GM21423 (cell line): ENCODE data around the gene SOX6.

ENCODE experiments used
- ATAC-seq: cut with Tn5 transposase; IDR thresholded peaks from one replicate; pipeline ENCODE4 v1.9.1; 2021; ENCODE audit warnings: mild to moderate bottlenecking, moderate library complexity; ENCODE audit not compliant: unreplicated experiment

The SOX6 gene

DNA sequence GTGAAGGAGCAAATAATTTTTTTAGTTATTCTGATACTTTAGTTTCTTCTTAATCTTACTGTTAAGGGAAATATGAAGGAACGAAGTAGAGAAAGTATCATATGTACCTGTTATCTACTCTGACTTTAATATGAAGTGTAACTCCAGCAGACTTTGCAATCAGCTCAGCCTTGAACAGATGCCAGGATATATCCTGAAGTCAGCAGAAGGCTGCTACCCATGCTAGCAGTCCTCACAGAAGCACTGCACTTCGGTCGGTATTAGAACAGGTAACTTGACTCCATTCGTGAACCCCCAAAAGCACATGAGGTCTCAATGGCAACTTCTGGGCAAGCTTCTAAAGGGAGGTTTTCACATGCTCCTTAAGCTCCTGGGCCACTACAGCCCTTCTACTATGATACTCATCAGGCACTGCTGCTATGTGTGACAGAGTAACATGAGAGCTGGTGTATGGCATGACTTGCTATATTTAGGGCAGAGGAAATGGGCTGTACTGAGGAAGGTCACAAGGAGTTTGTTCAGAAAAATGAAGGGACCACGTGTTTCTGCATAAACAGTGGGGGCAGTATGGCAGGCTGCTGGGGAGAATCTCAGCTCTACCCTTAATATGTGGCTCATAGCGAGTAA lies 344.1 kb downstream of the SOX6 start:
- no peak for ATAC-seq

DNA sequence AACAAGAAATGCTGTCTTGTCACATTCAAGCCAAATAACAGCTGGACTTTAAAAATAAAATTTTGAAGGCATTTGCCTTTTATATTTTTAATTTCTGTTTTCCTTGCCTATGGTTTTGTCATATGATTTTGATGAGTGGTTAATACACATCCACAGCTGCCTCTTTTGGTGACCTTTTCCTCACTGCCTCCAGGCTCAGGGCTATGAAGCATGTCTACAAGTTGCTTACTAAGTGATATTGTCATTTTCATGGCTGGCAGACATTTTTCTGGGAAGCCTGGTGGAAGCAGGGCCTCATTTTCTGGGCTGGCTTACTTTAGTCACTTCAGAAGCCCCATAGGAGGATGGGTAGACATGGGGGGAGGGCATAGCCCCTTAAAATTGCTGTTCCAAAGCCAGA lies 344.9 kb downstream of the SOX6 start:
- no peak for ATAC-seq

DNA sequence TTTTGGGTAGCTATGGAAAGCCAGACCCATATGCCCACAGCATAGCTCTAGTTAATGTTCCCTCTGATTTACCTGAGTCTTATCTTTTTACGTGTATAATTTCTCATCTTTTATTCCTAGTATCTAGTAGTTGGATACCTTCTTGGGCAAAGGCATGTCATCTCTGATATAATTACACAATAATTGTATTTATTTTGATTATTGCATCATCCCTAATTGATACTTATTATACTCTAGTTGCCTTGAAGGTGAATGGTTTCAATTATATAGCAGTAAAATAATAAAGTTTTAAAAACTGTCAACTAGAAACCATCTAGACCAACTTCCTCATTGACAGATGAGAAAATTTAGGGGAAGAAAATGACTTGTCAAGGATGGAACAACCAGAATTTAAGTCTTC lies 347.3 kb downstream of the SOX6 start:
- no peak for ATAC-seq

DNA sequence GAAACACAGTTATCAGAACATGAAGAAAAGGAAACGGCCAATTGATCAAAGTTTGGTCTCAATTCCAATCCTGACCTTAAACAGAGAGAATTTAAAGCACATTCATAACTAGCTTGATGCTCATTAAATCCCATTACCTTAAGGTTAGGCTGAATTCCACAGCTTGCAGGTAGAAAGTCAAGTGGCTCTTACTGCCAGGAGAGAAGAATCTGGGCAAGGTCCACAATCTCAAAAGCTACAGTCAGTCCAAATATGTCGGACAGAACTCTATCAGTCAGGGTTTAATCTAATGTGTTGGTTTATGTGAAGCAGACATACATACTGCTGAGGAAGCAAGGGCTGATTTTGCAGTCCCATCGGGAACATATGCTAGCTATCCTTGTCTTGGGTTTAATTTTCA lies 348.8 kb downstream of the SOX6 start:
- ATAC-seq = no peak

DNA sequence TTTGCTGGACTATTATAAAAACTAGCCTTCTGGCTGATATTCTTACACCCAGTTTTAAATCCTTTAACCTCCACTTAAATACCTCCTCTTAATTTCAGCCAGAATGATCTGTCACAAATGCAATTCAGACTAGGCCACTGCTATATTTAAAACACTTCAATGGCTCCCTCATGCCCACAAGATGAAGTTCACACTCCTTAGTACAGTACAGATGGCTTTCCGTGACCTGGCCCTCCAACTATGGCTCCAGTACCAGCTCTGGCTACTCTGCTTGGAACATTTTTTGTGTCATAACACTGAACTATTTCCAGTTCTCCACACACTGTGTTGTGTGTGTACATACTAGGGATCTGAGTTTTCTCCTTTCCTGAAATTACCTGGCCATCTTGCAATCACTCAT lies 353.4 kb downstream of the SOX6 start:
- no peak for ATAC-seq

DNA sequence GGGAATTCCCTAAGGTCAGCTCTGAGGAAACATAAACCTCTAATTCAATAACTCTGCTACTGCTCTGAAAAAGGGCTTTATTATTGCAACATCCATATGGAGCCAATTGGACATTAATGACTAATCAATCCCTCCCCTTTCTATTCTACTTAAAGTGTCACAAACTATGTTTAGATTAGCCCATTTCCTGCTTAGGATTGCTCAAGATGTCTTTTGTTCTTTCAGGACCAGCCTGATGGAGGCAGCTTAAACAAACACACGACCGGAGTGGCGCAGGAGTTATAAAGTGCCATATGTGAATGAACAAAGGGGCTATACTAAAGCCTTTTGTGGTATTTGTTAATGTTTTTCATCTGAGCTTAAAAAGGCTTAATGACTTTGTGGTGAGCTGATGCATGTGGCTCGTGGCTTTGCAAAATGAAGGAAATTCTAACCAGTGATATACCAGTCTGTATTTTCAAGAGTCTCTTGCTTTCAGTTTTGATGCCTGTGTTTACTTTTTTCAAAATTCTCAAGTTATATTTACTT lies 354.4 kb downstream of the SOX6 start:
- ATAC-seq = no peak

DNA sequence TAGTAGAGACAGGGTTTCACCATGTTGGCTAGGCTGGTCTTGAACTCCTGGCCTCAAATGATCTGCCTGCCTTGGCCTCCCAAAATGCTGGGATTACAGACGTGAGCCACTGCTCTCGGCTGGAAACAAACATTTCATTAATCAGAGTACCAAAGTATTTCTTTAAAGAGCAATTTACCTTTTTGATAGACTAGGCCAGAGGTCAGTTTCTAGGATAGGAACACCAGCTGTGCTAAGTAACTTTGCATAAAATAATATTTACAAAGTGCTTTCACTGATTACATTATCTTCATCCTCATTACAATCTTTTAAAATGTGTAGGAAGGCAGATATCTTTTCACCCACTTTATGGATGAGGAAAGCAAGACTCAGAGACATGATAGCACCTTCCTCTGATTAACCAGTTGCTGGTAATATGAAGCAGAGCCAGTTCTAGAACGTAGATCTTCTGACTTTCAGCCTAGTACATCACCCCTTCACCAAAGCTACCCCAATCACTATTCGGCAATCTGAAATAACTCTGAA lies 355.2 kb downstream of the SOX6 start:
- no peak for ATAC-seq

DNA sequence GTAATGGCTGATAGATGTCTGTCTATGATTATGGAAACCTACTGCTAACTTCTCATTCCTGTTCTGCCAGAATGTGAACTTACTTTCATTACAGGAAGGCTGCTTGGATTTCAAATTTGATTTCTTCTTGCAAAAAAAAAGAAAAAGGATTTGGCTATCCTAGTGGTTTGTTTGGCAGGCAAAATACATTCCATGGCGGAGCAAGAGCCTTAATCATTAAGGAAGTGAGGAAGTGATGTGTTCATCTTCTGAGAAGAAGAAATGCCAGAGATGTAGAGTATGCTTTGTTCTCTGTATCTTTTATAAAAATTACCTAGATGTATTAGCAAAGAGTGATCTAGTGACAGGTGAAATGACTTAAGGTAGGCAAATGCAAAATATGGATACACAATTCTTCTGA lies 356.3 kb downstream of the SOX6 start:
- ATAC-seq = no peak

DNA sequence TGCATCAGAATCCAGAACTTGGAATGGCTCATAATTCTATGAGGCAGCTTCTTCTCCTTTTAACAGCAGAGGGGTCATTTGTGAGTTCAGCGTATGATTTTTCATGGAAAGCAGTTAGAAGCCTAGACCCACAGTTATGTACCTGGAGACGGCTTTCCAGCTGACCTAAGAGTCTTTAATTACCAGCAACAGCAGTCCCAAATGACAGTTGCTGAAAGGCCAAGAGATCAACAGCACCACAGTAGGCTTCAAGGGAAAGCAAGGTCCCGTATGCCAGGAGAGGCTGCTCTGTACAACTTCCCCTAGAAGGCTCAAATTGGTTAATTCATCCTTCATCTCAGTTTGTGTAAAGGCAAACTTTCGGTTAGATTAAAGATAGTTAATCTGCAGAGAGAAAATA lies 363.0 kb downstream of the SOX6 start:
- no peak for ATAC-seq

DNA sequence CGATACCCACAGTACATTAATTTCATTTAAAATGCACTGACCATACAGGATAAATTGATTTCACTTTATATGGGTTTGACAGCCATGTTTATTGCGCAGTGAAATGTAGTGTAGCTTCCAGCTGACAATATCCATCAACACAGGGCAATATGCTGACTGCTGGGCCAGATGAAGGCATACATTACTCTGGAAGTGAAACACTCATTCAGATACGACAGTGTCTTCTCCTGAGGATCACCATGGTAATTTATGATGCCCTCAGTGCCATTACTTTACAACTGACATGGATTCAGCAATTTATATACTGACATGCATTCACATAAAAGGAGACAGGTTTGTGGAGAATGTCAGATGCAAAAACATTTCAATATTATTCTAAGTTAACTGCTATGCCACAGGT lies 365.1 kb downstream of the SOX6 start:
- no peak for ATAC-seq

DNA sequence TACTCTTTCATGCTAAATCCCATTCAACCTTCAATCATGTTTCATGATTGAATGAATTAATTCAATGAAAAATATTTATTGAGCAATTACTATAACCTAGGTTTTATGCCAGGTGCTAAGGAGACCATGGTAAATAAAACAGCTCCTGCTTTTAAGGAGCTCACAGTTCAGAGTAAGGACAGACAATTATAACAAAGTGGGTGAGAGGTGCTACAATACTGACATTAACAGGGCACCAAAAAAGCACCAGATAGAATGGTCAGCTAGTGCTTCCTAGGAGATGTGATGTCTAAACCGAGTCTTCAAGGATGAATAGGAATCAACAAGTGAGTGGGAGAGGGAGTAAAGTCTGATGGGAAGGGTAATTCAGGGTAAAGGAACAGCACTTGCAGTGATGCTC lies 366.7 kb downstream of the SOX6 start:
- ATAC-seq = no peak

DNA sequence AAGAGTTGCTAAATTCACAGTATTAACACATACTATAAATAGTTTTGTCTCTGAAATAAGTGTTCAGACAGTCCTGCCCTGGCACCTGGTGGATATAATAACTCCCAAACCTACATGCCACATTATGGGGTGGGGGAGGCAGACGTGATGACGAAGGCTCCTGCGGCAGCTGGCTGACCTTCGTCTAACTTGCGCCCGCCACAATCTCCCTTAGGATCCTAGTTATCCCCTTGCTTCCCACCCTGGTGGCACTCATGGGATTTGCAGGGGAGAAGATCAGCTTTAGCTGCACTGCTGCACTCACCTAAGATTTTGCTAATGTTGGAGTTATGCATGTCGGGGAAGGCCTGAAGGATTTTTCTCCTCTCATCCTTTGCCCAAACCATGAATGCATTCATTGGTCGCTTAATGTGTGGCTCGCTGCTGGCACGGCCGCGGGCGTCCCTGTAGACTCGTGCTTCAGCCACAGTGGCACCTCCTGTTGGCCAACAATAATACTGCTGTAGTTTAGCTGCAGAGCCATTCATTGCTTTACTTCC lies 367.6 kb downstream of the SOX6 start:
- no peak for ATAC-seq

DNA sequence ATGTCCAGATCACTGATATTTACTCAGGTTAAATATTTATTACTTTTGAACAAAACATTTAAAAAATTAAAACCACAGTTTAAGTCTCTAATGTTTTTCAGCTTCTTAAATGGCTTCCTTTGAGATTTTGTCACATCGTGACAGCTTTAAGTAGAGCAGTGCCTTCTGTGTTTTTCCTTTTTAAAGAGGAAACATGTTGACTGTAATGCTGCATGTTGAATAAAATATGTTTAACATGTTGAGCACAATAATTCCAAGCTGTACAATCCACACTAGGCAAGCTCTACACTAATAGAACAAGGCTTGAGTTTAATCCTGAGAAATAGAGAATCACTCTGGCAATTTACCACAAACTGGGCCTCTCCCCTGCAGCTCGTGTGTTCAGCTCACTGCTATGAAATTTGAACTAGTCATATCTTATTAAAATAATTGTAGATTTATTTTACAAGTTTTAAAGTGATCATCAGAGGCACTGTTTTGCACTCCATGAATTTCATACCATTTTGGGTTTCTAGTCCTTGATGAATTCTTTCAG lies 368.3 kb downstream of the SOX6 start:
- no peak for ATAC-seq

DNA sequence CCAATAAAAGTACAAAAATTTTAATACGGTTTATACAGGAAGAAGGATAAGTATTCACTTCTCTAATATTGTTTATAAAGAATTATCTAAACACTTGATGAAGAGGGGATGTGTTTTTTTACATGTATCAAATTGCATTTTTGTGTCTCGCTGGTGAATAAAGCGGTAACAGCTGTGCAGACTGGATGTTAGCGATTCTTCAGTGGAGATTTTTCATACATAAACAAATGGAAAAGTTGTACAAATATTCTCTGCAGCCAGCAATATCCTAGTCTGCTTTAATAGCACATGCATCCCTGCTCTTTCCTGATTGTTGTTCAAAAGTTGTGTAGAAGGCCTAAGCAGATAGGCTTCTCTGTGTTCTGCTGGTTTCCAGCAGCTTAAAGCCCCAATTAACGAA lies 369.3 kb downstream of the SOX6 start:
- no peak for ATAC-seq

DNA sequence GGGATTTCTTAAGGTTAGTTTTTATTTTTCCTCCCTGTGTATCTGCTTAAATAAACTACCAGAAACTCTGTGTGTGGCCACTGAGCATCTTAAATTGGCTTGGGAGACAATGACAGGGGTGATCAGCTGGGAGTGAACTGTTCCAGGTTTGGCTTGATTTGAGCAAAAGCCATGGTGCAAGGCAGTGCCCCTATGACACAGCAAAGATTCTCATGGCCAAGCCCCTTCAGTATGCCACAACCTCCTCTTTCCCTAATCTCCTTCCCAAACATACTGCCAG lies 370.5 kb downstream of the SOX6 start:
- ATAC-seq = no peak

DNA sequence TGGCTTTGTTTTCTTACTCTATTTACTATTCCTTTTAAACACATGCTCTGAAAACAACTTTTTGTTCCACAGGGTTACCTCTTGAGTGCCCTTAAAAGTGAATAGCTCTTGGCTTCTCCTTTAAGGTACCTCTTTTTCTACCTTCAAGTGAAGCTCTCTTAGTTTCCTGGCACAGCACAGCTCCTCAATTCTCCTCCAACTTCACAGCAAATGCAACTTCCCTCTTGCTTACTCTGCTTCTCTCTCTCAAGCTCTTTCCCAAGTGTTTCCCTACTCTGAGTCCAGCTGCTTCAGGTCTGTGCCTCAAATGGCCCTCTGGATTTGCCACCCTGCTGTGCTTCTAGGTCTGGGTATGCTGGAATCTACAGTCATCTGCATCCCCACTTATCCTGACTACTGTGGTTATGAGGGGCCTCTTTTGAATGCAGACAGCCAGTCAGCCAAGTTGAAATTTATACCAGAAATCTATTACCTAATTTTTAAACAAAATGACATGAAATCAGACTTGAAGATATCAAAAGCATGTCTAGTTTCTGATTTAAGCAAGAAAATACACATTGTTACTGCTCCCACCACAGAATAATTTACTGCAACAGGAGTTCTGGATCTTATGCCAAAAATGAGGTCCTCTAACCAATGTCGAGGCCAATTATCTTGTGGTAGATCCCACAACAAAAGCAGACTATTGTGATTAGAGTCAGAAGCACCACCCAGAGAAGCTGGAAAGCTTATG lies 371.1 kb downstream of the SOX6 start:
- ATAC-seq = no peak

DNA sequence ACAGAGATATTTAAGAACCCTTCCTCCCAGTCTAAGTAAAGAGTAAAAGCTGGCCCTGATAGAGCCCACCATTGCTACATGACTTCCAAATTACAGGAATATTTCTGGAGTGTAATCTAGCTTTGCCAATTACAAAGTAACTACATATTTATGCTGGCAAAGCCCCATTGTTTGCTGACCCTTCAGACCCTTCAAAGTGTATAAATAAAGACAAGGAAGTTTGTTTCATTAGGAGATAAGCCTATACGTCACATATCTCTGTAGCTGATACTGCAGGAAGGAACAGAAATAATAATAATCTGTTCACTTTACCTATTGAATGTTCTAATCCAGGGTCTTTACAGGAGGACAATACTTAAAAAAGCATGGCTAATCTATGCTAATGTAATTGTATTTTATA lies 375.1 kb downstream of the SOX6 start:
- ATAC-seq = no peak

DNA sequence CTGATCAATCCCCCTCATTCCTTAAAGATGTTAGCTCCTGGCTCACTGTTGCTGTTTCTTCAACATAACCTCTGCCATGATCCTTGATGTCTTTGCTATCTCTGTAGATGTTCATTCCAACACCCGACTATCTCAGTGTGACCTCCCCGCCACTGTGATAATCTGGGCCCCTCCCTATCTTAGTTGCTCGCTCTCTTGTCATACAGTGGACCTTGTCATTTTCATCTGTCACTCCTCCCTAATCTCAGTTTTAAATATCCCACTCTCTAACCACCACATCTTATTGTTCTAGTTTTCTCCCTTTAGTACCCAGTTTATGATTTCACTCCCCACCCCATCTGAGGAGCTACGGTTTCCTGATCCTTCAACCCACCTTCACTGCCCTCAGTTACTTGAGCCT lies 379.2 kb downstream of the SOX6 start:
- ATAC-seq = no peak

DNA sequence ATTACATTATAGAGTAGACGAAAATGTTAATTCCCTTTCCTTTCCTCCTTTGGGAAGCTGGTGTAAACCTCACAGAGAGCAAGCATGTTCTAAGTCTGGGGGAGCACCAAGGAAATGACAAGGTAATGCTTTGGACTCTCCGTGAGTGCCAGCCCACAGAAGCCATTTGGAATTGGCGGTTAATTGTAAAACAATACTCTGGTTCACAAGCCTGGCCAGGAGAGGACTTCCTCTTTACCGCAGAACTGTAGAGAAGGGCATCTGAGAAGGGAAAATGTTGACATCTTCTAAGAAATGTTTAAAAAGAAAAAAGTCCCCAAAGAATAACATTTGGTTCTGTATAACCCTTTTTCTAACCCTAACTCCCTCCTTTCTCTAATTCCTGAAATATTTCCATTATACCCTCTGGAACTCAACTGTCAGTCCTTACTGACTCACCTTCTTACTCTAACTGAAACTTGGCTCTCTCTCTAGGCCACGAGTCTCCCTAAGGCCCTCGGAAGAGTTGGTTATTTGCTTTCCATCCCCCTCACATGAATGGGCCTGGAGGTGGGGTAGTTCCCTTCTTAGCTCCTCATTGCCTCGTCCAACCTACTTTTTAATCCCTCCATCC lies 379.8 kb downstream of the SOX6 start:
- no peak for ATAC-seq

DNA sequence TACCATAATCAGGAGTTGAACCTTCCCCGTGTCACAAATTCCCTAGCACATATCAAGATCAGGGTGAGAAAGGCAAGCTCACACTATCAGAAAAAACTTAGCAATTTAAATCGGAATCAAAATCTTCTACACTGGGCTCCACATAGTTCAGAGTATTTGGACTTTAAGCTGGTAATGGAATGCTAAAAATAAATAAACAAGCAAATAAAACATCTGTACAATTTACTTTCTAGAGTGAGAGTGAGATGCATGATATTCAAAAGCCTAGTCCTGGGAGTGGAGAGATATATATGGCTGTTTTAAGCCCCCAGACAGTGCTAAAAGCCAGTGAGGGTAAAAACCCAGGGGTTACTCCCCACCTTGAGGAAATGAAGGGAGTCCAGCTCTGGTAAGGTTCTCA lies 380.6 kb downstream of the SOX6 start:
- ATAC-seq = no peak

DNA sequence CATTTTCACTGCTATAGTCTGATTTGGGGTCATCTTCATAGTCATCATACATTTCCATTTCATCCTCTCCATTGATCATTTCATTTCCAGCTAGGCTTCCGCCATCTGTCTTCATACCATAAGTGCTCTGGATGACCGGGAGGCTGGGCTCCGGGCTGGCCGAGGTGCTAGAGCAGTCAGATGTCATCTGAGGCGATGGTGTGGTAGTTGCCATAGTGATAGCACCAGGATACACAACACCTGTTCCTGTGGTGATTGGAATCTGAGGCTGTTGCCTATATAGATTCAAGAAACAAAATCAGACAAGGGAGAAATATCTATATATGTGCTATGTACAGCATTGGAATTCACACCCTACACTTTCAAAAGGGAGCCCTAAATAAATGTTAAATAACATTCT lies 383.5 kb downstream of the SOX6 start:
- no peak for ATAC-seq

DNA sequence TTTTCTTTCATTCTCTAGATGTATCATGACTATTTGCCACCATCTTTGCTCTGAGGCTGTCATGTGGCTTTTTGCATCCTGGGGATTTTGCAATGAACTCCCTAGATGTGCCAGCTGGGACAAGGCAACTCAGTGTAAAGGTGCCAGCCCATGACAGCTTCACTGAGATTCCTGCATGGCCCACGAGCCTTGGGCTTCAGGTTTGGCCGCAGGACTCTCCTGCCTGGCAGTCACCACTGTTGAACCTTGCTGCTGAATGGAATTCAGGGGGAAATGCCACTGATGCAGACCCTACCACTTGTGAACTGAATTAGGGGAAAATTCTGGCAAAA lies 385.2 kb downstream of the SOX6 start:
- no peak for ATAC-seq
